BE2C (cell line): ENCODE measurements around the gene NFIL3. TPM values are rescaled to one million over a fixed set of nuclear protein-coding genes. Genes with fewer than 3 reads are reported as not detected.
"Not testable (repeated sequence)": the region's sequence is repeated elsewhere in the genome, so short reads cannot be mapped to it uniquely, and the experiment has no call there.

Experiments used
- DNase-seq: peaks from one replicate; pipeline ENCODE4 v3.0.0-alpha.2; 2020
- H3K27me3 ChIP-seq: fragments of 250-450 bp; sonication (Bioruptor Pico); 2 replicates; pipeline ENCODE4 v1.5.1; 2020; ENCODE audit warnings: mild to moderate bottlenecking
- H3K36me3 ChIP-seq: fragments of 250-450 bp; sonication (Bioruptor Pico); 2 replicates; pipeline ENCODE4 v1.5.1; 2020; ENCODE audit warnings: mild to moderate bottlenecking
- H3K4me1 ChIP-seq: fragments of 250-450 bp; sonication (Bioruptor Pico); 2 replicates; pipeline ENCODE4 v1.5.1; 2020
- H3K4me3 ChIP-seq: 2 replicates; pipeline ENCODE4 v1.5.1; 2011; ENCODE audit warnings: low read depth, low read length
- H3K9me3 ChIP-seq: fragments of 250-450 bp; sonication (Bioruptor Pico); 2 replicates; pipeline ENCODE4 v1.5.1; 2020
- polyA plus RNA-seq: library from polyadenylated mRNA; unstranded; fragments of >200 nt; gene quantifications from one replicate; pipeline ENCODE4 v1.2.1, GENCODE V29; 2012; ENCODE audit warnings: low read depth, missing spikeins; ENCODE audit not compliant: insufficient read length, insufficient read depth
- TF ChIP-seq, protein P1 (sequence below): IDR thresholded peaks from 2 replicates; pipeline ENCODE4 v1.5.1; 2012; ENCODE audit warnings: mild to moderate bottlenecking, low read depth, low read length

Gene NFIL3
- polyA plus RNA-seq = 3.8 TPM

GRCh38 chr9:91423785-91424402 lies at the start of gene NFIL3:
Gene NFIL3, minus strand, starts transcription at chr9:91423832. Its CDS starts 13,098 bp downstream, at chr9:91410734.
- Histone ChIP-seq H3K9me3 (no peaks in the 10 kb centered on the region), H3K27me3 (peaks cover 64% of the 10 kb centered on the region), H3K36me3 (no peaks in the 10 kb centered on the region), H3K4me1 (no peaks in the 10 kb centered on the region), H3K4me3 (peak within 1 kb of the TSS; percentile 77)
- peak; percentile 84 for DNase-seq
- TF ChIP-seq, protein P1, sequence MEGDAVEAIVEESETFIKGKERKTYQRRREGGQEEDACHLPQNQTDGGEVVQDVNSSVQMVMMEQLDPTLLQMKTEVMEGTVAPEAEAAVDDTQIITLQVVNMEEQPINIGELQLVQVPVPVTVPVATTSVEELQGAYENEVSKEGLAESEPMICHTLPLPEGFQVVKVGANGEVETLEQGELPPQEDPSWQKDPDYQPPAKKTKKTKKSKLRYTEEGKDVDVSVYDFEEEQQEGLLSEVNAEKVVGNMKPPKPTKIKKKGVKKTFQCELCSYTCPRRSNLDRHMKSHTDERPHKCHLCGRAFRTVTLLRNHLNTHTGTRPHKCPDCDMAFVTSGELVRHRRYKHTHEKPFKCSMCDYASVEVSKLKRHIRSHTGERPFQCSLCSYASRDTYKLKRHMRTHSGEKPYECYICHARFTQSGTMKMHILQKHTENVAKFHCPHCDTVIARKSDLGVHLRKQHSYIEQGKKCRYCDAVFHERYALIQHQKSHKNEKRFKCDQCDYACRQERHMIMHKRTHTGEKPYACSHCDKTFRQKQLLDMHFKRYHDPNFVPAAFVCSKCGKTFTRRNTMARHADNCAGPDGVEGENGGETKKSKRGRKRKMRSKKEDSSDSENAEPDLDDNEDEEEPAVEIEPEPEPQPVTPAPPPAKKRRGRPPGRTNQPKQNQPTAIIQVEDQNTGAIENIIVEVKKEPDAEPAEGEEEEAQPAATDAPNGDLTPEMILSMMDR = no peak

DNA sequence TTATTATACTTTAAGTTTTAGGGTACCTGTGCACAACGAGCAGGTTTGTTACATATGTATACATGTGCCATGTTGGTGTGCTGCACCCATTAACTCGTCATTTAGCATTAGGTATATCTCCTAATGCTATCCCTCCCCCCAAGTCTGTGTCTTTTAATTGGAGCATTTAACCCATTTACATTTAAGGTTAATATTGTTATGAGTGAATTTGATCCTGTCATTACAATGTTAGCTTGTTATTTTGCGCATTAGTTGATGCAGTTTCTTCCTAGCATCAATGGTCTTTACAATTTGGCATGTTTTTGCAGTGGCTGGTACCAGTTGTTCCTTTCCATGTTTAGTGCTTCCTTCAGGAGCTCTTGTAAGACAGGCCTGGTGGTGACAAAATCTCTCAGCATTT lies 47.9 kb upstream of the NFIL3 start:
- DNase-seq, H3K4me1 ChIP-seq, H3K36me3 ChIP-seq, H3K27me3 ChIP-seq, H3K4me3 ChIP-seq, H3K9me3 ChIP-seq: not testable (repeated sequence)

DNA sequence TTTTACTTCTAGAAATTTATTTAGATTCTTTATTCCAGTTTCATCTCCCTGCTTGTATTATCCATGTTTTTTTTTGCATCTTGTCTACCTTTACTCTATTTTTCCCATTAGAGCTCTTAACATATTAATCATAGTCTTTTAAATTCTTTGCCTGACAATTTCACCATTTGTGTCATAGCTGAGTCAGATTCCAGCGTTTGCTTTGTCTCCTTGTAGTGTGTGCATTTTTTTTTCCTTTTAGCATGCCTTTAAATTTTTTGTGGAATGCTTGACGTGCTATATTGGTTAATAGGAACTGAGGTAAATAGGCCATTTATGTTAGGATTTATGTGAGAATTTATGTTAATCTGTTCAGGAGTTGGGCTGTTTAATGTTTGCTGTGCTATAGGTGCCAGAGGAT lies 41.8 kb upstream of the NFIL3 start:
- no peak for DNase-seq
- H3K4me1 ChIP-seq = no peaks in the 10 kb centered on the region
- TF ChIP-seq, protein P1 = no peak
- H3K4me3 ChIP-seq = no peak overlapping the region
- H3K9me3 ChIP-seq = no peaks in the 10 kb centered on the region; the same call in 1 of the 2 replicates
- no peaks in the 10 kb centered on the region for H3K27me3 ChIP-seq
- H3K36me3 ChIP-seq = no peaks in the 10 kb centered on the region

GRCh38 chr9:91458906-91459305 lies 35.3 kb upstream of the NFIL3 start:
- Histone ChIP-seq H3K4me1 (no peaks in the 10 kb centered on the region), H3K9me3 (no peaks in the 10 kb centered on the region), H3K27me3 (no peaks in the 10 kb centered on the region), H3K4me3 (no peak overlapping the region), H3K36me3 (no peaks in the 10 kb centered on the region)
- TF ChIP-seq, protein P1 = no peak
- no peak for DNase-seq

DNA sequence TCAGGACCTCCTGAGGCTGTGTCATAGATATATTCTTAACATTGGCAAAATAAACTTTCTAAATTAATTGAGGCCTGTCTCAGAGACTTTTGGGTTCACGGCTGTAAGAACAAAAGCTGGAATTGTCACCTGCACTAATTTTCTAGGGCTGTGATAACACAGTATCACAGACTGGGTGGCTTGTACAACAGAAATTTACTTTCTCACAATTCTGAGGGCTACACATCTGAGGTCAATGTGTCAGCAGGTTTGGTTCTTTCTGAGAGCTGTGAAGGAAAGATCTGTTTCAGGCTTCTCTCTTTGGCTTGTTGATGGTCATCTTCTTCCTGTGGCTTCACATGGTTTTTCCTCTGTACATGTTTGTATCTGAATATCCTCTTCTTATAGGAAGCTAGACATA lies 29.2 kb upstream of the NFIL3 start:
- H3K9me3 ChIP-seq = no peaks in the 10 kb centered on the region
- no peaks in the 10 kb centered on the region for H3K36me3 ChIP-seq
- TF ChIP-seq, protein P1 = no peak
- no peaks in the 10 kb centered on the region for H3K4me1 ChIP-seq
- H3K4me3 ChIP-seq = no peak overlapping the region
- H3K27me3 ChIP-seq = no peaks in the 10 kb centered on the region; the same call in 1 of the 2 replicates
- no peak for DNase-seq

DNA sequence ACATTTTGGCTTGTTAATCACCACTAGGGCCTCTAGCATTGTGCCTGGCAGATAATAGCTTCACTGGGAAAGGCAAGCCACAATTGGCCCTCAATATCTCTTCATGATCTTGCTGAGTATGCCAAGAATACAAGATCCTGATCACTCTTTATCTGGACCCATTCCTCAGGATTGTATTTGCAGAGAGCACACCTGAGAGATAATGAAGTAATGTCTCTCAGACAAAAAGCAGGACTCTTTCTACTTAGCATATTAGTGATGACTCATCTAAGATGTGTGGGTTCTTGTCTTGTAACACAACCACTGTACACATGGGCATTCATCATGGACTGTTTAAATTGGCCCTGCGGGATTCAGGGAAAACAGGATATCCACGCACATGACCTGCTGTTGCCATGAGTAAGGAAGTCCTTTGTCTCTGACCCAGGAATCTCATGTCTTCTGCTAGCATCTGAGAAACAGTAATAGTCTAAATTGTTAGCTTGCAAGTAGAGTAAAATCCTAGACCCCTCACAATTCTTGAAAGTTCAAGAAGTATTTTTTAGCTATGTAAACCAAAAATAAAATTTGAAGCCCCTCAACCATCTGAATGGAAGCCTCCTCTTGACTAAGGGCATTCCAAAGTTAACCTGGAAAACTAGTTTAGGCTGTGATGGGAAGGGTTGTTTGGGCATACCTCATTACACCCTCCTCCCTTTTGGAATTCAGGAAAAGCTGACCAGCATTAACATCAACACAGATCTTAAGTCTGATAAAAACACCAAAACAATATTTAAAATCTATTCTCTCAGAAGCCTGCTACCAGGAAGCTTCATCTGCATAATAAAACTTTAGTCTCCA lies 28.0 kb upstream of the NFIL3 start:
- Histone ChIP-seq H3K36me3 (no peaks in the 10 kb centered on the region), H3K9me3 (no peaks in the 10 kb centered on the region), H3K4me1 (no peaks in the 10 kb centered on the region), H3K4me3 (no peak overlapping the region), H3K27me3 (no peaks in the 10 kb centered on the region; the same call in 1 of the 2 replicates)
- TF ChIP-seq, protein P1 = no peak
- DNase-seq = no peak
